HEK293 (cell line): Measurements from ENCODE around the gene ZNF385C.

Source experiments
- CTCF ChIA-PET: fragments of 350-600 bp; formaldehyde crosslinking; extraction: SDS; loops from one replicate; lab custom pipeline; 2021; ENCODE audit warnings: antibody characterized with exemption; lab: Yijun Ruan, JAX
- POLR2A ChIA-PET: fragments of 300-600 bp; formaldehyde crosslinking; extraction: SDS; loops from one replicate; lab custom pipeline; 2020; ENCODE audit warnings: antibody characterized with exemption, inconsistent platforms; lab: Yijun Ruan, JAX
- H3K27ac ChIP-seq: fragments of 200-500 bp; sonication (Bioruptor generic); 2 replicates; pipeline ENCODE4 v1.5.1; 2014; ENCODE audit warnings: low read depth, low read length, control low read depth, inconsistent platforms; ENCODE audit errors: extremely low read depth
- H3K36me3 ChIP-seq, 2 experiments: fragments of 200-500 bp in 1 of 2; sonication (Bioruptor generic) in 1 of 2; 1 replicate in 1 of 2; 2 replicates in 1 of 2; pipeline ENCODE4 v1.5.1; 2014 to 2017; ENCODE audit warnings: inconsistent platforms in 2 of 2, low read length in 2 of 2; ENCODE audit not compliant: control insufficient read depth in 2 of 2, insufficient read depth in 1 of 2
- H3K4me1 ChIP-seq: fragments of 200-500 bp; sonication (Bioruptor generic); 2 replicates; pipeline ENCODE4 v1.5.1; 2014; ENCODE audit warnings: mild to moderate bottlenecking, low read length, inconsistent platforms; ENCODE audit not compliant: control insufficient read depth, insufficient read depth
- H3K4me3 ChIP-seq: 2 replicates; pipeline ENCODE4 v1.5.1; 2011; ENCODE audit warnings: low read depth, mild to moderate bottlenecking, control low read depth, low read length, moderate library complexity
- H3K9me3 ChIP-seq: fragments of 200-500 bp; sonication (Bioruptor generic); 2 replicates; pipeline ENCODE4 v1.5.1; 2014; ENCODE audit warnings: low read depth, low read length, inconsistent platforms; ENCODE audit not compliant: control insufficient read depth, insufficient read depth
- GLIS1 ChIP-seq: fragments of 450-650 bp; formaldehyde crosslinking; IDR thresholded peaks from 2 replicates; pipeline ENCODE4 v1.5.1; 2016; ENCODE audit warnings: missing biosample characterization, missing genetic modification characterization
- SALL2 ChIP-seq: fragments of 450-650 bp; formaldehyde crosslinking; IDR thresholded peaks from 2 replicates; pipeline ENCODE4 v1.5.0; 2017; ENCODE audit warnings: missing biosample characterization, mild to moderate bottlenecking, missing genetic modification characterization, borderline replicate concordance
- SCRT2 ChIP-seq: fragments of 450-650 bp; formaldehyde crosslinking; IDR thresholded peaks from 2 replicates; pipeline ENCODE4 v1.5.1; 2016; ENCODE audit warnings: missing biosample characterization, missing genetic modification characterization
- ZBTB17 ChIP-seq: fragments of 450-650 bp; formaldehyde crosslinking; IDR thresholded peaks from 2 replicates; pipeline ENCODE4 v1.5.1; 2016; ENCODE audit warnings: missing biosample characterization, missing genetic modification characterization
- ZBTB48 ChIP-seq: fragments of 450-650 bp; formaldehyde crosslinking; IDR thresholded peaks from 2 replicates; pipeline ENCODE4 v1.5.1; 2016; ENCODE audit warnings: missing biosample characterization, missing genetic modification characterization
- ZBTB7A ChIP-seq: fragments of 450-650 bp; formaldehyde crosslinking; IDR thresholded peaks from 2 replicates; pipeline ENCODE4 v1.5.1; 2016; ENCODE audit warnings: low read depth, missing biosample characterization, missing genetic modification characterization
- ZNF157 ChIP-seq: fragments of 450-650 bp; formaldehyde crosslinking; IDR thresholded peaks from 2 replicates; pipeline ENCODE4 v1.5.1; 2016; ENCODE audit warnings: missing biosample characterization, missing genetic modification characterization
- ZNF169 ChIP-seq: fragments of 450-650 bp; formaldehyde crosslinking; IDR thresholded peaks from 2 replicates; pipeline ENCODE4 v1.5.1; 2016; ENCODE audit warnings: missing biosample characterization, missing genetic modification characterization
- ZNF23 ChIP-seq: fragments of 450-650 bp; formaldehyde crosslinking; IDR thresholded peaks from 2 replicates; pipeline ENCODE4 v1.5.1; 2016; ENCODE audit warnings: missing biosample characterization, missing genetic modification characterization, borderline replicate concordance
- ZNF248 ChIP-seq: fragments of 450-650 bp; formaldehyde crosslinking; IDR thresholded peaks from 2 replicates; pipeline ENCODE4 v1.5.1; 2017; ENCODE audit warnings: missing biosample characterization, missing genetic modification characterization
- ZNF292 ChIP-seq: fragments of 450-650 bp; formaldehyde crosslinking; IDR thresholded peaks from 2 replicates; pipeline ENCODE4 v1.5.1; 2016; ENCODE audit warnings: low read depth, missing biosample characterization, missing genetic modification characterization, borderline replicate concordance
- ZNF341 ChIP-seq: fragments of 450-650 bp; formaldehyde crosslinking; IDR thresholded peaks from 2 replicates; pipeline ENCODE4; 2016; ENCODE audit warnings: low read depth, missing biosample characterization, missing genetic modification characterization
- ZNF514 ChIP-seq: fragments of 450-650 bp; formaldehyde crosslinking; IDR thresholded peaks from 2 replicates; pipeline ENCODE4 v1.5.1; 2016; ENCODE audit warnings: missing biosample characterization, missing genetic modification characterization
- ZNF530 ChIP-seq: fragments of 450-650 bp; formaldehyde crosslinking; IDR thresholded peaks from 2 replicates; pipeline ENCODE4 v1.5.1; 2016; ENCODE audit warnings: low read depth, missing biosample characterization, missing genetic modification characterization
- ZNF560 ChIP-seq: fragments of 450-650 bp; formaldehyde crosslinking; IDR thresholded peaks from 2 replicates; pipeline ENCODE4 v1.5.1; 2017; ENCODE audit warnings: missing biosample characterization, missing genetic modification characterization, borderline replicate concordance
- ZNF610 ChIP-seq: fragments of 450-650 bp; formaldehyde crosslinking; IDR thresholded peaks from 2 replicates; pipeline ENCODE4 v1.5.1; 2016; ENCODE audit warnings: missing biosample characterization, missing genetic modification characterization, borderline replicate concordance
- ZNF76 ChIP-seq: fragments of 450-650 bp; formaldehyde crosslinking; IDR thresholded peaks from 2 replicates; pipeline ENCODE4; 2016; ENCODE audit warnings: low read depth, missing biosample characterization, missing genetic modification characterization, borderline replicate concordance
- TF ChIP-seq, protein P1 (sequence below): fragments of 450-650 bp; formaldehyde crosslinking; IDR thresholded peaks from 2 replicates; pipeline ENCODE4 v1.5.1; 2016; ENCODE audit warnings: missing biosample characterization, missing genetic modification characterization, low read depth
- TF ChIP-seq, protein P2 (sequence below): fragments of 450-650 bp; formaldehyde crosslinking; IDR thresholded peaks from 2 replicates; pipeline ENCODE4 v1.5.1; 2017; ENCODE audit warnings: missing biosample characterization, missing genetic modification characterization
- TF ChIP-seq, protein P3 (sequence below): fragments of 450-650 bp; formaldehyde crosslinking; IDR thresholded peaks from 2 replicates; pipeline ENCODE4 v1.5.1; 2016; ENCODE audit warnings: missing biosample characterization, missing genetic modification characterization
- TF ChIP-seq, protein P4 (sequence below): sonication (generic); formaldehyde crosslinking; IDR thresholded peaks from 2 replicates; pipeline ENCODE4 v1.8.1; 2022; ENCODE audit warnings: mild to moderate bottlenecking, moderate library complexity, missing genetic modification reagents
- TF ChIP-seq, protein P5 (sequence below): fragments of 450-650 bp; formaldehyde crosslinking; IDR thresholded peaks from 2 replicates; pipeline ENCODE4 v1.5.1; 2016; ENCODE audit warnings: missing biosample characterization, missing genetic modification characterization

ZNF385C gene

DNA sequence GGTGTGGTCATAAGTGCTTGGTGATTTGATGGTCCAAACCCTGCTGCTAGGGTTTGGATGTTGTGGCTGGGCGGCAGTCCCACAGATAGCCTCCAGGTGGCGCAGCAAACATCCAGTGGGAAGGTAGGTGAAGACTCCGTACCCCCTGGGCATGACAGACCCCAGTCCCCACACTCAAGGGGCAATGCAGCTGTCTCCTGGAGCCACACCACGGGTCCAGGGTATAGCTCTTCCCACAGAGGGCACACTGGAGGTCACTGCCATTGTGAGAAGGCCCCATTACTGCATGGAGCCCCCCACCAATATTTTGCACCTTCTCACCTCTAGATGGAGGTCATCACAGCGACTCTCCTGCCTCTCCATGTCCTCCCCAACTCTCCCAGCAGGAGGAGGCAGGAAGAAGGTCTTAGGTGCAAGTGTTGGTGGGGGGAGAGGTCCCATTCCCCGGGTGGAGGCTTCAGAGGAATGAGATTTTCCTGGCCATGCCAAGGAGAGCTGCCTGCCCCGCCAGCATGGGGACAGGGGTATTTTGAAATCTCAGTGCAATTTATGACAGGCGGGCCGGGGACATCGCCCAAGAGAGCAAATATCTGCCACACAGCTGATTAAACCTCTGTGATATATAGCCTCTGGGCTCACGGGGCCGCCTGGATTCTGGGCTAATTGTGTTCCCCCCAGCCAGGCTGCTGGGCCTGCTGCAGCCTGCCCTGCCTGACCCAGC lies 30.7 kb downstream of the ZNF385C start (continued):
- TF ChIP-seq ZNF169 = no peak
- TF ChIP-seq, protein P1, sequence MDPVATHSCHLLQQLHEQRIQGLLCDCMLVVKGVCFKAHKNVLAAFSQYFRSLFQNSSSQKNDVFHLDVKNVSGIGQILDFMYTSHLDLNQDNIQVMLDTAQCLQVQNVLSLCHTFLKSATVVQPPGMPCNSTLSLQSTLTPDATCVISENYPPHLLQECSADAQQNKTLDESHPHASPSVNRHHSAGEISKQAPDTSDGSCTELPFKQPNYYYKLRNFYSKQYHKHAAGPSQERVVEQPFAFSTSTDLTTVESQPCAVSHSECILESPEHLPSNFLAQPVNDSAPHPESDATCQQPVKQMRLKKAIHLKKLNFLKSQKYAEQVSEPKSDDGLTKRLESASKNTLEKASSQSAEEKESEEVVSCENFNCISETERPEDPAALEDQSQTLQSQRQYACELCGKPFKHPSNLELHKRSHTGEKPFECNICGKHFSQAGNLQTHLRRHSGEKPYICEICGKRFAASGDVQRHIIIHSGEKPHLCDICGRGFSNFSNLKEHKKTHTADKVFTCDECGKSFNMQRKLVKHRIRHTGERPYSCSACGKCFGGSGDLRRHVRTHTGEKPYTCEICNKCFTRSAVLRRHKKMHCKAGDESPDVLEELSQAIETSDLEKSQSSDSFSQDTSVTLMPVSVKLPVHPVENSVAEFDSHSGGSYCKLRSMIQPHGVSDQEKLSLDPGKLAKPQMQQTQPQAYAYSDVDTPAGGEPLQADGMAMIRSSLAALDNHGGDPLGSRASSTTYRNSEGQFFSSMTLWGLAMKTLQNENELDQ (tag by site-specific recombination) = no peak
- no peak for TF ChIP-seq ZNF530 (tag by site-specific recombination)
- TF ChIP-seq GLIS1 = peak; percentile 46
- no peak for TF ChIP-seq ZNF560 (tag by site-specific recombination)
- TF ChIP-seq ZNF514 (tag by site-specific recombination) = no peak
- no peak for TF ChIP-seq SCRT2 (tag by site-specific recombination)
- no peak for TF ChIP-seq ZNF292 (tag by site-specific recombination)
- peak; percentile 46; the same call in 1 of the 2 replicates for TF ChIP-seq ZNF341 (tag by site-specific recombination)
- TF ChIP-seq, protein P2, sequence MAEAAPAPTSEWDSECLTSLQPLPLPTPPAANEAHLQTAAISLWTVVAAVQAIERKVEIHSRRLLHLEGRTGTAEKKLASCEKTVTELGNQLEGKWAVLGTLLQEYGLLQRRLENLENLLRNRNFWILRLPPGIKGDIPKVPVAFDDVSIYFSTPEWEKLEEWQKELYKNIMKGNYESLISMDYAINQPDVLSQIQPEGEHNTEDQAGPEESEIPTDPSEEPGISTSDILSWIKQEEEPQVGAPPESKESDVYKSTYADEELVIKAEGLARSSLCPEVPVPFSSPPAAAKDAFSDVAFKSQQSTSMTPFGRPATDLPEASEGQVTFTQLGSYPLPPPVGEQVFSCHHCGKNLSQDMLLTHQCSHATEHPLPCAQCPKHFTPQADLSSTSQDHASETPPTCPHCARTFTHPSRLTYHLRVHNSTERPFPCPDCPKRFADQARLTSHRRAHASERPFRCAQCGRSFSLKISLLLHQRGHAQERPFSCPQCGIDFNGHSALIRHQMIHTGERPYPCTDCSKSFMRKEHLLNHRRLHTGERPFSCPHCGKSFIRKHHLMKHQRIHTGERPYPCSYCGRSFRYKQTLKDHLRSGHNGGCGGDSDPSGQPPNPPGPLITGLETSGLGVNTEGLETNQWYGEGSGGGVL (tag by site-specific recombination) = peak; percentile 60
- TF ChIP-seq ZBTB17 (tag by site-specific recombination) = 0 out of 2 replicates have a peak, but pooled peaks have one; percentile 44

DNA sequence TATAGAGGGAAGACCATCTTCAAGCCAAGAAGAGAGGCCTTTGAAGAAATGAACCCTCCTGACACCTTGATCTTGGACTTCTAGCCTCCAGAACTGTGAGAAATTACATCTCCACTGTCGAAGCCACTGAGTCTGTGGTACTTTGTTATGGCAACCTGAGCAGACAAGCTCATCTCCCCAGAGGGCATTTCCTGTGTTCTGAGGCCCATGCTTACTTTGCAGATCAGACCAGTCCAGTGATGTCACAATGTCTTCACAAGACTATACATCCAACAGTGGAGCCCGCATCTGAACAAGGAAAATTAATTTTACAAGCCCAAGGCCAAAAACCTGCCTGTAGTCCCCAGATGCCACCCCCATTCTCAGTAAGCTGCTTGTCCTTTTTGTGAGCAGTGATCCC lies 33.1 kb downstream of the ZNF385C start:
- H3K36me3 ChIP-seq = no peaks in the 10 kb centered on the region
- POLR2A ChIA-PET = interaction anchor here (0.7 to 1.3 kb wide), 3 partner anchors 10 to 33 kb away, joined by 3 to 5 read pairs (median 3); partner anchors contain the start of gene ZNF385C
- CTCF ChIA-PET = interaction anchor here (0.7 to 5.3 kb wide), 14 partner anchors 8 to 54 kb away, joined by 3 to 132 read pairs (median 10); partner anchors contain the start of genes KAT2A, NKIRAS2 and ZNF385C
- no peaks in the 10 kb centered on the region for H3K4me1 ChIP-seq
- H3K4me3 ChIP-seq = no peak overlapping the region
- H3K9me3 ChIP-seq = no peaks in the 10 kb centered on the region
- no peak for TF ChIP-seq ZBTB7A (tag by site-specific recombination)
- no peak for TF ChIP-seq ZNF157 (tag by site-specific recombination)
- TF ChIP-seq, protein P3, sequence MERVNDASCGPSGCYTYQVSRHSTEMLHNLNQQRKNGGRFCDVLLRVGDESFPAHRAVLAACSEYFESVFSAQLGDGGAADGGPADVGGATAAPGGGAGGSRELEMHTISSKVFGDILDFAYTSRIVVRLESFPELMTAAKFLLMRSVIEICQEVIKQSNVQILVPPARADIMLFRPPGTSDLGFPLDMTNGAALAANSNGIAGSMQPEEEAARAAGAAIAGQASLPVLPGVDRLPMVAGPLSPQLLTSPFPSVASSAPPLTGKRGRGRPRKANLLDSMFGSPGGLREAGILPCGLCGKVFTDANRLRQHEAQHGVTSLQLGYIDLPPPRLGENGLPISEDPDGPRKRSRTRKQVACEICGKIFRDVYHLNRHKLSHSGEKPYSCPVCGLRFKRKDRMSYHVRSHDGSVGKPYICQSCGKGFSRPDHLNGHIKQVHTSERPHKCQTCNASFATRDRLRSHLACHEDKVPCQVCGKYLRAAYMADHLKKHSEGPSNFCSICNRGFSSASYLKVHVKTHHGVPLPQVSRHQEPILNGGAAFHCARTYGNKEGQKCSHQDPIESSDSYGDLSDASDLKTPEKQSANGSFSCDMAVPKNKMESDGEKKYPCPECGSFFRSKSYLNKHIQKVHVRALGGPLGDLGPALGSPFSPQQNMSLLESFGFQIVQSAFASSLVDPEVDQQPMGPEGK (tag by site-specific recombination) = no peak
- no peak for TF ChIP-seq ZNF610 (tag by site-specific recombination)
- no peak for TF ChIP-seq ZBTB48 (tag by site-specific recombination)
- TF ChIP-seq, protein P4, sequence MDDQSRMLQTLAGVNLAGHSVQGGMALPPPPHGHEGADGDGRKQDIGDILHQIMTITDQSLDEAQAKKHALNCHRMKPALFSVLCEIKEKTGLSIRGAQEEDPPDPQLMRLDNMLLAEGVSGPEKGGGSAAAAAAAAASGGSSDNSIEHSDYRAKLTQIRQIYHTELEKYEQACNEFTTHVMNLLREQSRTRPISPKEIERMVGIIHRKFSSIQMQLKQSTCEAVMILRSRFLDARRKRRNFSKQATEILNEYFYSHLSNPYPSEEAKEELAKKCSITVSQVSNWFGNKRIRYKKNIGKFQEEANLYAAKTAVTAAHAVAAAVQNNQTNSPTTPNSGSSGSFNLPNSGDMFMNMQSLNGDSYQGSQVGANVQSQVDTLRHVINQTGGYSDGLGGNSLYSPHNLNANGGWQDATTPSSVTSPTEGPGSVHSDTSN (CRISPR knock-in tag) = no peak
- TF ChIP-seq ZNF169 = no peak
- TF ChIP-seq, protein P5, sequence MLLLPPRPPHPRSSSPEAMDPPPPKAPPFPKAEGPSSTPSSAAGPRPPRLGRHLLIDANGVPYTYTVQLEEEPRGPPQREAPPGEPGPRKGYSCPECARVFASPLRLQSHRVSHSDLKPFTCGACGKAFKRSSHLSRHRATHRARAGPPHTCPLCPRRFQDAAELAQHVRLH (tag by site-specific recombination) = no peak
- no peak for TF ChIP-seq ZNF23 (tag by site-specific recombination)
- no peak for TF ChIP-seq ZNF76 (tag by site-specific recombination)
- TF ChIP-seq SALL2 (tag by site-specific recombination) = no peak
- TF ChIP-seq ZNF248 = no peak
- no peak overlapping the region for H3K27ac ChIP-seq
